DND-41 (cell line): ENCODE results near the gene HIP1.
"Not testable (repeated sequence)": the region's sequence is repeated elsewhere in the genome, so short reads cannot be mapped to it uniquely, and the experiment has no call there.

Experiments used
- ATAC-seq: fragments of 200-7000 bp; cut with Tn5 transposase; 3 replicates; pipeline ENCODE4 v1.9.1; 2021; ENCODE audit warnings: low read depth; ENCODE audit not compliant: insufficient read depth
- DNase-seq: peaks from one replicate; pipeline ENCODE4 v3.0.0-alpha.2; 2020
- H2AFZ ChIP-seq: 2 replicates; pipeline ENCODE4 v1.6.0; 2012; ENCODE audit warnings: low read depth, low read length
- H3K27ac ChIP-seq: 2 replicates; pipeline ENCODE4 v1.5.1; 2012; ENCODE audit warnings: low read length, inconsistent platforms
- H3K27me3 ChIP-seq: fragments of 200-600 bp; sonication (generic); 2 replicates; pipeline ENCODE4 v1.6.0; 2012; ENCODE audit warnings: low read length, mild to moderate bottlenecking, inconsistent platforms; ENCODE audit not compliant: insufficient read depth, poor library complexity
- H3K36me3 ChIP-seq: 2 replicates; pipeline ENCODE4 v1.5.1; 2012; ENCODE audit warnings: low read length, inconsistent platforms; ENCODE audit not compliant: insufficient read depth
- H3K4me1 ChIP-seq: 2 replicates; pipeline ENCODE4 v1.5.1; 2012; ENCODE audit warnings: mild to moderate bottlenecking, low read length; ENCODE audit not compliant: insufficient read depth
- H3K4me2 ChIP-seq: 2 replicates; pipeline ENCODE4 v1.6.0; 2012; ENCODE audit warnings: mild to moderate bottlenecking, moderate library complexity, low read length, inconsistent platforms; ENCODE audit not compliant: insufficient read depth
- H3K4me3 ChIP-seq, 2 experiments: fragments of 200-600 bp in 1 of 2; shearing (Covaris generic) in 1 of 2; 2 replicates each; pipeline ENCODE4 v1.5.1; 2012 to 2016; ENCODE audit warnings: inconsistent platforms in 2 of 2, low read length in 2 of 2, mild to moderate bottlenecking in 2 of 2, low read depth in 1 of 2, moderate library complexity in 1 of 2
- H3K79me2 ChIP-seq: 2 replicates; pipeline ENCODE4 v1.6.0; 2012; ENCODE audit warnings: low read length, inconsistent platforms; ENCODE audit not compliant: insufficient read depth
- H3K9ac ChIP-seq: 2 replicates; pipeline ENCODE4 v1.6.0; 2012; ENCODE audit warnings: low read depth, mild to moderate bottlenecking, inconsistent platforms, low read length, moderate library complexity
- H3K9me3 ChIP-seq: 2 replicates; pipeline ENCODE4 v1.5.1; 2012; ENCODE audit warnings: low read length, moderate library complexity, mild to moderate bottlenecking, inconsistent platforms; ENCODE audit not compliant: insufficient read depth, severe bottlenecking
- H4K20me1 ChIP-seq: 2 replicates; pipeline ENCODE4 v1.6.0; 2012; ENCODE audit warnings: low read length; ENCODE audit not compliant: insufficient read depth
- EZH2 ChIP-seq: IDR thresholded peaks from 3 replicates; pipeline ENCODE4 v1.6.1; 2012; ENCODE audit warnings: borderline replicate concordance, low read depth, mild to moderate bottlenecking, moderate library complexity, low read length, inconsistent platforms; ENCODE audit not compliant: severe bottlenecking
- TF ChIP-seq, protein P1 (sequence below): IDR thresholded peaks from 2 replicates; pipeline ENCODE4 v1.5.1; 2012; ENCODE audit warnings: borderline replicate concordance, low read length, moderate library complexity, mild to moderate bottlenecking; ENCODE audit not compliant: poor library complexity, severe bottlenecking; ENCODE audit errors: extremely low read depth

The HIP1 gene

DNA sequence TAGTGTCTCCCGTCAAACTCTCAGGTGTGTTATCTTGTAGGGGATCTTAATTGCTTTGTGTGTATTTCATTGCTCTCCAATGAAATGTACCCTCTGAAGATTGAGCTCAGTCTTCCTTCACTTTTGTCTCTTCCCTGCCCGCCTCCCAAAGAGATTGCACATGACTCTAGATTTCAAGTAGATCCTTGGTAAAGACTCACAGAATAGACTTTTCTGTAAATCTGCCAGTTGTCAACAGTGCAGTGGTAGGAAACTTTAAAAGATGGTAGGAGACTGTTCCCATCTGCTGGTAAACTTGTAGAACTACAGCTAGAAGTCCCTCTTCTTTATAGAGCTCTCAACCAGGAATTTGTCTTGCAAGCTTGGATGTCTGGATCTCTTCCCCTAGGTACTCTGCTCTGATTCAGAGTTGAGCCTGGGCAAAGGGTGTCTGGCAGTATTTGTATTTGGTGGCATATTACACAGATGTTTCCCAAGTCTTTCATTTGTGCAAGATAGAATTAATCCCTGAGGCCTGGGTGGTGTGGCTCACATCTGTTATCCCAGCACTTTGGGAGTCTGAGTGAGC, 23.7 kb upstream of the HIP1 start:
- Histone ChIP-seq H3K4me2 (no peak overlapping the region), H3K4me3 (no peak overlapping the region), H3K9ac (no peak overlapping the region), H4K20me1 (no peaks in the 10 kb centered on the region), H3K4me1 (no peaks in the 10 kb centered on the region), H3K27me3 (no peaks in the 10 kb centered on the region), H3K79me2 (no peaks in the 10 kb centered on the region), H2AFZ (no peak overlapping the region), H3K9me3 (no peaks in the 10 kb centered on the region), H3K27ac (no peak overlapping the region), H3K36me3 (no peaks in the 10 kb centered on the region)
- DNase-seq (no peak), ATAC-seq (peak; percentile 88)
- no peak for TF ChIP-seq EZH2
- TF ChIP-seq, protein P1, sequence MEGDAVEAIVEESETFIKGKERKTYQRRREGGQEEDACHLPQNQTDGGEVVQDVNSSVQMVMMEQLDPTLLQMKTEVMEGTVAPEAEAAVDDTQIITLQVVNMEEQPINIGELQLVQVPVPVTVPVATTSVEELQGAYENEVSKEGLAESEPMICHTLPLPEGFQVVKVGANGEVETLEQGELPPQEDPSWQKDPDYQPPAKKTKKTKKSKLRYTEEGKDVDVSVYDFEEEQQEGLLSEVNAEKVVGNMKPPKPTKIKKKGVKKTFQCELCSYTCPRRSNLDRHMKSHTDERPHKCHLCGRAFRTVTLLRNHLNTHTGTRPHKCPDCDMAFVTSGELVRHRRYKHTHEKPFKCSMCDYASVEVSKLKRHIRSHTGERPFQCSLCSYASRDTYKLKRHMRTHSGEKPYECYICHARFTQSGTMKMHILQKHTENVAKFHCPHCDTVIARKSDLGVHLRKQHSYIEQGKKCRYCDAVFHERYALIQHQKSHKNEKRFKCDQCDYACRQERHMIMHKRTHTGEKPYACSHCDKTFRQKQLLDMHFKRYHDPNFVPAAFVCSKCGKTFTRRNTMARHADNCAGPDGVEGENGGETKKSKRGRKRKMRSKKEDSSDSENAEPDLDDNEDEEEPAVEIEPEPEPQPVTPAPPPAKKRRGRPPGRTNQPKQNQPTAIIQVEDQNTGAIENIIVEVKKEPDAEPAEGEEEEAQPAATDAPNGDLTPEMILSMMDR = peak; percentile 74

DNA sequence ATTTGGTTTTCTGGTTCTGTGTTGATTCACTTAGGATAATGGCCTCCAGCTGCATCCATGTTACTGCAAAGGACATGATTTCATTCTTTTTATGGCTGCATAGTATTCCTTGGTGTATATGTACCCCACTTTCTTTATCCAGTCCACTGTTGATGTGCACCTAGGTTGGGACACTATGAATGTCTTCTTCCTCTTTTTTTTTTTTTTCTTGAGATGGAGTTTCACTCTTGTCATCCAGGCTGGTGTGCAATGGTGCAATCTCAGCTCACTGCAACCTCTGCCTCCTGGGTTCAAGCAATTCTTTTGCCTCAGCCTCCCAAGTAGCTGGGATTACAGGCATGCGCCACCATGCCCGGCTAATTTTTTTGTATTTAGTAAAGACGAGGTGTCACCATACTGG, 23.1 kb upstream of the HIP1 start:
- H3K9me3 ChIP-seq, H3K4me1 ChIP-seq, H3K79me2 ChIP-seq, H2AFZ ChIP-seq, H3K36me3 ChIP-seq, H3K27me3 ChIP-seq, H3K9ac ChIP-seq, H3K27ac ChIP-seq, H3K4me2 ChIP-seq, H3K4me3 ChIP-seq, H4K20me1 ChIP-seq, DNase-seq, ATAC-seq: not testable (repeated sequence)

DNA sequence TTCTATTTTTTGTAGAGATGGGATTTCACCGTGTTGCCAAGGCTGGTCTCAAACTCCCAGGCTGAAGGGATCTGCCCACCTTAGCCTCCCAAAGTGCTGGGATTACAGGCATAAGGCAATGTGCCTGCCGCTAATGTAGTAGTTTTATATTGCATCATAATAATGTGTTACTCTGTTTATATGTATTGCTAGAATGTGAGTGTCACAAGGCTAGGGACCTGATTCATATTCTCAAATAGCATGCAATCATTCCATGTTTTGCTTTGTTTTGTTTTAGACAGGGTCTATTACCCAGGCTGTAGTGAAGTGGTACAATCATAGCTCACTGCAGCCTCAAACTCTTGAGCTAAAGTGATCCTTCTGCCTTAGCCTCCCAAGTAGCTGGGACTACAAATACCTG, 19.8 kb upstream of the HIP1 start:
- no peak for DNase-seq
- Histone ChIP-seq H3K27ac (no peak overlapping the region), H3K4me3 (no peak overlapping the region), H3K79me2 (no peaks in the 10 kb centered on the region), H3K9ac (no peak overlapping the region), H3K4me2 (no peak overlapping the region), H3K4me1 (no peaks in the 10 kb centered on the region), H3K36me3 (no peaks in the 10 kb centered on the region), H2AFZ (no peak overlapping the region), H4K20me1 (no peaks in the 10 kb centered on the region), H3K9me3 (no peaks in the 10 kb centered on the region), H3K27me3 (no peaks in the 10 kb centered on the region)
- no peak for ATAC-seq
- TF ChIP-seq, protein P1 = no peak
- TF ChIP-seq EZH2 = no peak

DNA sequence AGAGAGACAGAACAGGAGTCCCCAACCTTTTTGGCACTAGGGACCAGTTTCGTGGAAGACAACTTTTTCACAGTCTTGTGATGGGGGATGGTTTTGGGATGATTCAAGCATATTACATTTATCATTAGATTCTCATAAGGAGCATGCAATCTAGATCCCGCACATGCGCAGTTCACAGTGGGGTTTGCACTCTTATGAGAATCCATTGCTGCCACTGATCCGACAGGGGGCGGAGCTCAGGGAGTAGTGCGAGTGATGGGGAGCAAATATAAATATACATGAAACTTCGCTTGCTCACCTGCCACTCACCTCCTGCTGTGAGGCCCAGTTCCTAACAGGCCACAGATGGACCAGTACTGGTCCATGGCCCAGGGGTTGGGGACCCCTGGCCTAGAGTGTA, 19.1 kb upstream of the HIP1 start:
- Histone ChIP-seq H3K79me2 (no peaks in the 10 kb centered on the region), H3K9ac (no peak overlapping the region), H3K4me1 (no peaks in the 10 kb centered on the region), H3K36me3 (no peaks in the 10 kb centered on the region), H3K4me3 (no peak overlapping the region), H3K27ac (no peak overlapping the region), H3K9me3 (no peaks in the 10 kb centered on the region), H2AFZ (no peak overlapping the region), H4K20me1 (no peaks in the 10 kb centered on the region), H3K4me2 (no peak overlapping the region), H3K27me3 (no peaks in the 10 kb centered on the region)
- no peak for DNase-seq
- ATAC-seq = no peak
- TF ChIP-seq, protein P1 = no peak
- TF ChIP-seq EZH2 = no peak
